Measurements from ENCODE around the gene CAMKK1. TPM values are rescaled to one million over a fixed set of nuclear protein-coding genes. Genes with fewer than 3 reads are reported as not detected.
"Not testable (repeated sequence)": the region's sequence is repeated elsewhere in the genome, so short reads cannot be mapped to it uniquely, and the experiment has no call there.

CAMKK1 gene
- total RNA-seq, 1 donor, result 8.7 TPM

DNA sequence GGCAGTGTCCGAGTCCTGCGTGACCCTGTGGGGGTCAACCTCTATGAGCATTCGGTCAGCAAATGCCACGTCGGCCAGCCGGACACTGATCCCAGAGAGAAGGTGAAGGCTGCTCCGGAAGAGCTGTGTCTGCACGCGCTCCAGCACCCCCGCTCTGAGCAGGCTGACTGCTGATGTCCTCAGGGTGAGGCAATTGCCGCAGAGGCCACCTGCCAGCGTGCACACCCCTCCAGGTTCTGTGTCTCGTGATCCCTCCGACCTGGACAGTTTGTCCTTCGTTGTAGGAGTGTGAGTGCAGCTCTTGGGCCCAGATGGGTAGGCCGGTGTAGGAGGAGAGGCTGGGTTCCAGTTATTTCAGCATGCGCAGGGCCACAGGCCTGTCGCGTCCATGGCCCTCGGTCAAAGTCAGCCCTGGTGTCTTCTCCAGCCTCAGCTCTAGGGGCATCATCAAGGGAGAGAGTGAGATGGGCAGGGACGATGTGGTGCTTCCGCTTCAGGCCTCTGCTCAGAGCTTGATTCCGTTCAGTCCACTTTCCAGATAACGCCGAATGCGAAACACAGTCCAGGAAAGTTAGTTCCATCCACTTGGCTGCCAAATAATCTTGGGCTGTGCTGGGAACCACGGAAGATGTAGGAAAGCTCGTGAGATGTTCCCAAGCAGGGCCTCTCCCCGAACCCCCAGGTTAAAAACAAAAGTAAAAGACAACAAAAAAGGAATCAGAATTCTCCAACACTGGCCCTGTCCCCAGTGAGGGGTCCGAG, 31.7 kb downstream of the CAMKK1 start:
- Histone ChIP-seq H3K79me2 (ENCODE audit: insufficient read depth, low read length) (no peaks in the 10 kb centered on the region), H3K36me3 (ENCODE audit: insufficient read depth, low read length) (peaks cover 8% of the 10 kb centered on the region), H3K4me2 (ENCODE audit: insufficient read depth, low read length) (no peak overlapping the region), H3K27ac (ENCODE audit: low read depth, low read length) (no peak overlapping the region), H3K4me3 (ENCODE audit: insufficient read depth, low read length) (no peak overlapping the region), H4K20me1 (ENCODE audit: insufficient read depth, low read length) (no peaks in the 10 kb centered on the region), H3K4me1 (ENCODE audit: insufficient read depth, low read length) (peaks cover 12% of the 10 kb centered on the region), H2AFZ (ENCODE audit: low read length) (no peak overlapping the region), H3K27me3 (ENCODE audit: insufficient read depth, low read length) (no peaks in the 10 kb centered on the region), H3K9me3 (ENCODE audit: low read depth, low read length) (no peaks in the 10 kb centered on the region)
- DNase-seq (ENCODE audit: insufficient read length, low spot score, missing footprints), result peak; percentile 68
- TF ChIP-seq, protein P1, sequence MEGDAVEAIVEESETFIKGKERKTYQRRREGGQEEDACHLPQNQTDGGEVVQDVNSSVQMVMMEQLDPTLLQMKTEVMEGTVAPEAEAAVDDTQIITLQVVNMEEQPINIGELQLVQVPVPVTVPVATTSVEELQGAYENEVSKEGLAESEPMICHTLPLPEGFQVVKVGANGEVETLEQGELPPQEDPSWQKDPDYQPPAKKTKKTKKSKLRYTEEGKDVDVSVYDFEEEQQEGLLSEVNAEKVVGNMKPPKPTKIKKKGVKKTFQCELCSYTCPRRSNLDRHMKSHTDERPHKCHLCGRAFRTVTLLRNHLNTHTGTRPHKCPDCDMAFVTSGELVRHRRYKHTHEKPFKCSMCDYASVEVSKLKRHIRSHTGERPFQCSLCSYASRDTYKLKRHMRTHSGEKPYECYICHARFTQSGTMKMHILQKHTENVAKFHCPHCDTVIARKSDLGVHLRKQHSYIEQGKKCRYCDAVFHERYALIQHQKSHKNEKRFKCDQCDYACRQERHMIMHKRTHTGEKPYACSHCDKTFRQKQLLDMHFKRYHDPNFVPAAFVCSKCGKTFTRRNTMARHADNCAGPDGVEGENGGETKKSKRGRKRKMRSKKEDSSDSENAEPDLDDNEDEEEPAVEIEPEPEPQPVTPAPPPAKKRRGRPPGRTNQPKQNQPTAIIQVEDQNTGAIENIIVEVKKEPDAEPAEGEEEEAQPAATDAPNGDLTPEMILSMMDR (IDR thresholded peaks at IDR 0.05; ENCODE audit: extremely low read depth, low read depth, low read length), result no peak

DNA sequence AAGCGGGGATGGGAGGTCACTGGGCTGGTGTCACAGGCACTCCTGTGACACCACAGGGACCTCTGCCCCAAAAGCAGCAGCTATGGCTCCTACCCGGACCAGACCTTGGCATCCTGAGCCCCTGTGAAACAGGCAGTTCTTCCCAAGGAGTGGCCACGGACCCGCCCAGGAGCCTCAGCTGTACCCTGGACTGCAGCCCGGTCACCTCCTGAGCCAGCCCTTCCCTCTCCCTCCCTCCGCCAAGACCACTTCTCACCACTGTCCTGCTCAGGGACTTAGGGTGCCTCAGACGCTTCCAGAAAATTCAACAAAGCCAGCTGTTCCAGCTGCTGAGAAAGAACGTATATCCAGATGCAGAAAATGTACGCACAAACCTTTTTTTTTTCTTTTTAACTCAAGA, 32.9 kb downstream of the CAMKK1 start:
- Histone ChIP-seq H3K27me3 (ENCODE audit: insufficient read depth, low read length) (no peaks in the 10 kb centered on the region), H3K79me2 (ENCODE audit: insufficient read depth, low read length) (no peaks in the 10 kb centered on the region), H4K20me1 (ENCODE audit: insufficient read depth, low read length) (no peaks in the 10 kb centered on the region), H3K4me3 (ENCODE audit: insufficient read depth, low read length) (no peak overlapping the region), H3K4me2 (ENCODE audit: insufficient read depth, low read length) (no peak overlapping the region), H3K4me1 (ENCODE audit: insufficient read depth, low read length) (peaks cover 4% of the 10 kb centered on the region), H3K9me3 (ENCODE audit: low read depth, low read length) (no peaks in the 10 kb centered on the region), H3K36me3 (ENCODE audit: insufficient read depth, low read length) (peaks cover 8% of the 10 kb centered on the region), H3K27ac (ENCODE audit: low read depth, low read length) (no peak overlapping the region), H2AFZ (ENCODE audit: low read length) (no peak overlapping the region)
- TF ChIP-seq, protein P1 (IDR thresholded peaks at IDR 0.05; ENCODE audit: extremely low read depth, low read depth, low read length), result no peak
- DNase-seq (ENCODE audit: insufficient read length, low spot score, missing footprints), result peak; percentile 58

DNA sequence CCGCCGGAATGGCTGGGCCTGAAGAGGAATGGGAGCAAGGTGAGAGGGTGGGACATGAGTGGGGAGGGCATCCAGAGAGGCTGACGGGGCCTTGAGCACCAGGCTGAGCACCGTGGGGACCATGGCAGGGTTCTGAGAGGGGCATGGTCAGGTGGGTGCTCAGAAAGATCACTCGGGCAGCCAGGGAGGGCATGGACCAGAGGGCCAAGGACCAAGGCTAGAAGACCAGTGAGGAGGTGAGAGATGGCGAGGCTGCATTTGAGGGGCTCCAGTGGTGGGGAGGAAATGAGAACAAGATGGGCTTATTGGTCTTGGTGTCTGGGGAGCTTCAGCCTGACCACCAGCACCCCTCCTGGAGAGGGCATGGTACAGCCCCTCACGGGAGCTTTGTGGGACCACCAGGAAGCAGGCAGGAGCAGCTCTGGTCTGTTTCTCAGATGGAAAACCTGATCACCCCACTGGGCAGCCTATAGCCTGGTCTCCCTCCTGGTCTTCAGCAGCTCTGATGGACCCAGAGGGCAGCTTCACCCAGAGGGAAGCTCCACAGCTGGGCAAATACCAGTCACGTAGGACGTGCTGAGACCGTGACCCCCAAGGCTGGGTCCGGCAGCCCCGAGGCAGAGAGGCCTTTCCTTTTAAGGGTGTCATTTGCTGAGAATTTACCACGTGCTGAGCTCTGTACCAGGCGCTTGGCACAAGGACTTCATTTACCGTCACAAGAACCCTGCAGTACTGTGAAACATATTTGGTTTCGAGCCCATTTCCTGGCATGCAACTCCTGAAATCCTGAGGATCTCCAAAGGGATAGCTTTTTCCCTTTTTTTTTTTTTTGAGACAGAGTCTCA, 35.4 kb downstream of the CAMKK1 start:
- no peaks in the 10 kb centered on the region for H3K9me3 ChIP-seq (ENCODE audit: low read depth, low read length)
- H3K36me3 ChIP-seq (ENCODE audit: insufficient read depth, low read length), result peaks cover 8% of the 10 kb centered on the region
- H2AFZ ChIP-seq (ENCODE audit: low read length), result no peak overlapping the region
- H3K27ac ChIP-seq (ENCODE audit: low read depth, low read length), result no peak overlapping the region
- H3K27me3 ChIP-seq (ENCODE audit: insufficient read depth, low read length), result no peaks in the 10 kb centered on the region
- H3K4me2 ChIP-seq (ENCODE audit: insufficient read depth, low read length), result no peak overlapping the region
- no peak overlapping the region for H3K4me3 ChIP-seq (ENCODE audit: insufficient read depth, low read length)
- TF ChIP-seq, protein P1 (IDR thresholded peaks at IDR 0.05; ENCODE audit: extremely low read depth, low read depth, low read length), result no peak
- no peaks in the 10 kb centered on the region for H4K20me1 ChIP-seq (ENCODE audit: insufficient read depth, low read length)
- no peaks in the 10 kb centered on the region for H3K79me2 ChIP-seq (ENCODE audit: insufficient read depth, low read length)
- DNase-seq (ENCODE audit: insufficient read length, low spot score, missing footprints), result peak; percentile 76
- no peaks in the 10 kb centered on the region for H3K4me1 ChIP-seq (ENCODE audit: insufficient read depth, low read length)

DNA sequence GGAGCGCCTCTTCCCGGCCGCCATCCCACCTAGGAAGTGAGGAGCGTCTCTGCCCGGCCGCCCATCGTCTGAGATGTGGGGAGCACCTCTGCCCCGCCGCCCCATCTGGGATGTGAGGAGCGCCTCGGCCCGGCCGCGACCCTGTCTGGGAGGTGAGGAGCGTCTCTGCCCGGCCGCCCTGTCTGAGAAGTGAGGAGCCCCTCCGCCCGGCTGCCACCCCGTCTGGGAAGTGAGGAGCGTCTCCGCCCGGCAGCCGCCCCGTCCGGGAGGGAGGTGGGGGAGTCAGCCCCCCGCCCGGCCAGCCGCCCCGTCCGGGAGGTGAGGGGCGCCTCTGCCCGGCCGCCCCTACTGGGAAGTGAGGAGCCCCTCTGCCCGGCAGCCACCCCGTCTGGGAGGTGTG, 38.6 kb downstream of the CAMKK1 start:
- H3K9me3 ChIP-seq (ENCODE audit: low read depth, low read length); DNase-seq (ENCODE audit: insufficient read length, low spot score, missing footprints): not testable (repeated sequence)

More for the DNA sequence above, 38.6 kb downstream of the CAMKK1 start:
- not testable (repeated sequence) for H3K36me3 ChIP-seq (ENCODE audit: insufficient read depth, low read length); H2AFZ ChIP-seq (ENCODE audit: low read length); H3K79me2 ChIP-seq (ENCODE audit: insufficient read depth, low read length); H3K27ac ChIP-seq (ENCODE audit: low read depth, low read length); H3K27me3 ChIP-seq (ENCODE audit: insufficient read depth, low read length); H3K4me3 ChIP-seq (ENCODE audit: insufficient read depth, low read length); H3K4me1 ChIP-seq (ENCODE audit: insufficient read depth, low read length); H4K20me1 ChIP-seq (ENCODE audit: insufficient read depth, low read length); H3K4me2 ChIP-seq (ENCODE audit: insufficient read depth, low read length)
